HS-27A (cell line): ENCODE results near the gene TMEM106A.
"Not testable (repeated sequence)": the region's sequence is repeated elsewhere in the genome, so short reads cannot be mapped to it uniquely, and the experiment has no call there.

ENCODE experiments used
- DNase-seq: peaks from one replicate; pipeline ENCODE4 v3.0.0-alpha.2; 2012; ENCODE audit warnings: low read depth, missing footprints

The TMEM106A gene

DNA sequence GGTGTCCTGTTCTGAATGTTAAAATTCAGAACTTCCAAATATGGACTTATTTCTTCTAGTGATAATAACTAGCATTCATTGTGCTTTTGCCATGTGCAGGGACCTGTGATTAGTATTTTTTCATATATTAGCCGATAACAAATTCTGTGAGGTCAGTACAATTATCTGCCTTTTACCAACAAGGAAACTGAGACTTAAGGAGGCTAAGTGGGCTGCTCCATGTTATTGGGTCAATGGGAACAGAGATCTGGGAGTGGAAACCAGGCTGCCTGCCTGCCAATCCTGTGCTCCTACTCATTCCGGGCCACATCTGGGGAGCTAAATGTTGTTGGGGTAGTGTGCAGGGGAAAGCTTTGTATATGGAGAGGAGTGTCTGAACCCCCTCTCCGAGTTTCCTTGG is 3.7 kb downstream of the TMEM106A start:
- DNase-seq = no peak

DNA sequence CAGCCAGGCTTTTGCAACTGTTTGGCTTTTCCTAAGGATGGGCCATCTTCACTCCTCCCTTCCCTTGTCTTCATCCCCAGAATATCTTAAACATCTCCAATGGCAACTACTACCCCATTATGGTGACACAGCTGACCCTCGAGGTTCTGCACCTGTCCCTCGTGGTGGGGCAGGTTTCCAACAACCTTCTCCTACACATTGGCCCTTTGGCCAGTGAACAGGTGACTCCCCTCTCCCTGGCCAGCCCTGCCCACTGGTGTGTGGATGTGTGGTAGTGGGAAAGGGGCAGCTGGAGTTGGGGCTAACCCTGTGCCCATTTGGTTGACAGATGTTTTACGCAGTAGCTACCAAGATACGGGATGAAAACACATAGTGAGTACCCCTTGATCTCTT is 4.7 kb downstream of the TMEM106A start:
- DNase-seq = no peak

DNA sequence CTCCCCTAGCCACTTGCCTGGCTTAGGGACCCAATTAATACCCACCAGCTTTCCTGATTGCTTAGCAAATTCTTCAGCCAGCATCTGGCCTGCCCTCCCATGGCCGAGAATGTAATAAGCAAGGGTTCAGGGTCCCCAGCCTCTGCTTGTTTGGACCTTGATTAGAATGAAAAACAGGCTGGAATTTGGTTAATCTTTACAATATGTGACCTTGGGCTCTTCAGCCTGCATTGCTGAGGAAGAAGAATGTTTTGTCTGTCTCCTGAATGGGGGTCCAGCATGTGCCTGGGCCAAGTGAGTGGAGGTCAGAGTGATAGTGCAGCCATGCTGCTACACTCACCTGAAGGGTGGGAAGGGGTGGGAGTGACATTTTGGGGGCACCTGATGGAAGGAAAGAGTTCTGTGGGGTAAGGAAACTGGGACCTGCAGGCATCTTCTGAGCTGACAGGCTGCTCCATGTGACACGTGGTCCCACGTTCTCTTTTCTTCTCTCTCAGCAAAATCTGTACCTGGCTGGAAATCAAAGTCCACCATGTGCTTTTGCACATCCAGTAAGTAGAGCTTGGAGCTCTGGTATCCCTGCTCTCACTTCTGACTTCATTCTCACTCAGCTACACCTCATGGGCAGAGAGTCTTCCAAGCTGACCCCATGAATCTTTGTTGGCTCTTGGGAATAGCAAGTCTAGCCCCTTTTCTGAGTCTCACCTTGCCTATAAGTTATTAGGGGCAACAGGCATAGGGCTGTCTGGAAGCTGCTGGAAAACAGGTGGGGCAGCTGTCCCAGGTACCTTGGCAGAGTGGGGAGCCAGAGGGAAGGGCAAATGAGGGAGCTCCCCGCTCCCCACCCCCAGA is 5.3 kb downstream of the TMEM106A start:
- no peak for DNase-seq

DNA sequence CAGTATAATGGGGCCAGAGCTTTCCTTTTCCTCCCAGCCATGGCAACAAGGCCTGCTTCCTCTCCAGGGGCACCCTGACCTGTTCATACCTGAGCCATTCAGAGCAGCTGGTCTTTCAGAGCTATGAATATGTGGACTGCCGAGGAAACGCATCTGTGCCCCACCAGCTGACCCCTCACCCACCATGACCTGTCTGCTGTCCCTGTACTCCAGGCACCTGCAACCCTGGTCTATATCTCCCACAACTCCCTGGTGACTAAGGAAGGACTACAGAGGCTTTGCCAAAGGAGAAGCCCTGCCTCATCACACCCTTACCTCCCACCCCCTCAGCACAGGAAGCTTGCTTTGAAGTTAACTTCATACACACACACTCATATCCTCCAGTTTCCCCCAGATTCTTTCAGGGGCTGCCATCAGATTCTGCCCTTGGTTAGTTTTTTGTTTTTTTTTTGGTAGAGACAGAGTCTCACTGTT is 6.0 kb downstream of the TMEM106A start:
- no peak for DNase-seq

DNA sequence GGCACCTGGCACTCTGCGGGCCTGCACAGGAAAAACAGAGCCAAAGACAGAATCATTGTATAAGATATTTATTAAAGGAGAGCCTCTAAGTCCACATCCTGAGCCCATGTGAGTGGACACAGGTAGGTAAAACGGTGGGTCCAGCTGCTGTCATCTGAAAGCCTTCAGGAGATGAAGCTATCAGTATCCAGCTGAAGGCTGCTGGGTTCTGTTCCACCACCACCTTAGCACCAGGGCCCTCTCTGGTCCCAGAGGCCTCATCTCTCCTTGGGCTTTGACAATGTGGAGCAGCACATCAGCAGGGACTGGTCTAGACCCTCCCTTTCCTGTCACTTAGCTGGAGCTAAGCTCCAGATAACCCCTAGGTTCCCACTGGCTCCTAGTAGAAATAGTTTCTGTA is 7.3 kb downstream of the TMEM106A start:
- no peak for DNase-seq

- no peak for DNase-seq
Measured at GRCh38 chr17:43219746-43220380, 8.2 kb downstream of the TMEM106A start.

DNA sequence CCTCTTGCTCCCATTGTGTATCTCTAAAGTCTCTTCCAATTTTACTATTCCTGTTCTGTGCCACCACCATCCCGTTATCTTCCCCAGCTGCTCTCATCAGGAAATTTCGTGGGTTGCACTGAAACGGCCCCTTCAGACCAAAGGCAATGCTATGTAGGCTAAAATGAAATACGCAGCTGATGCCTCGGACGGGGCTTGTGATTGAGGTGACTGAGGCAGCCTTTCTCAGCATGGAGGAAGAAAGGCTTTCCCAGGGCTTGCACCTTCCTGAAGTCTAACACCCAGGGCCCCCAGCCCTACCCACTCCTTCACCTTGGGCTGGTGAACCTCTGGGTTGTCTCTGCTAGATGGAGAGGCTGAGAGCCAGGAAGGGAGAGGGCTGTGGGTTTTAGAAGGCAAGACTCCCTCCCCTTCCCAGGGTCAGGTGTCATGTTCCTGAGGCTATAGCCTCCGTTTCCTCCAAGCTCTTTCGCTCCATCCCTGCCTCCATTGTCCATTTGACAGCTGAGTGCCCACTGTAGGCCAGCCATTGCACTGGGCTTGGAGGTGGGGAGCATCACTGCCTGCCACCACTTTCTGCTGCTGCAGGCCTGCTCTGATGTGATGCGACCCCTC is 8.9 kb downstream of the TMEM106A start:
- no peak for DNase-seq

DNA sequence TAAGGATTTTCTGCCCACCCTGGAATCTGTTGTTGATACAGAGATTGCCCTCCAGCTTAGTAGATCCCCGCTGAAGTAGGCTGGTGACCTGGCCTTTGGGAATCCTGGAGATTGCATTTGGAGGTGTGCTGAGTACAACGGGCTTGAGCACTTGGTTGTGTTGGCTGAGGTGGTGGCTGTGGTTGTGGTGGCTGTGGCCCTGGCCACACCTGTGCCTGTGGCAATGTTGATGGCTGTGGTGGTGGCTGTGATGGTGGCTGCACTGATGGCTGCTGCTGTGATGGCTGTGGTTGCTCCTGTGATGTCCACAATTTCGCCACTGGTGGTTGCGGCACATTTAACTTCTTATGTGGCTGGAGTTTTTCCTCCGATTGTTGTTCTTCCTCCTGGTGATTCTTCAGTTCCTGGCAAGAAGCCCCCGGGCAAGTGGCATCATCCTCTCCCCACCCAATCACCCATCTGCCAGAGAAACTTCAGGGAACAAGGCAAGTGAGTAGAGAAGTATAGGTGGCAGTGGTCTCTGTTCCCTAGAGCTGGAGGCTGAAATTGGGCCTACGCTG is 12.6 kb downstream of the TMEM106A start:
- no peak for DNase-seq

DNA sequence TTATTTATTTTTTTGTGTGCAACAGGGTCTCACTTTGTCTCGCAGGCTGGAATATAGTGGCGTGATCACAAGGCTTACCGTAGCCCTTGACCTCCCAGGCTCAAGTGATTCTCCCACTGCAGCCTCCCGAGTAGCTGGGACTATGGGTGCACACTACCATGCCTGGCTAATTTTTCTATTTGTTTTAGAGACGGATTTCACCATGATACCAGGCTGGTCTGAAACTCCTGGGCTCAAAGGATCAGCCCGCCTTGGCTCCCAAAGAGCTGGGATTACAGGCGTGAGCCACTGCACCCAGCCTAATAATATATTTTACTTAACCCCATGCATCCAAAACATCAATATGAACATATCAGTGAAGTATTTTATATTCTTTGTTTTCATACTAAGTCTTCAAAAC is 14.7 kb downstream of the TMEM106A start:
- no peak for DNase-seq

DNA sequence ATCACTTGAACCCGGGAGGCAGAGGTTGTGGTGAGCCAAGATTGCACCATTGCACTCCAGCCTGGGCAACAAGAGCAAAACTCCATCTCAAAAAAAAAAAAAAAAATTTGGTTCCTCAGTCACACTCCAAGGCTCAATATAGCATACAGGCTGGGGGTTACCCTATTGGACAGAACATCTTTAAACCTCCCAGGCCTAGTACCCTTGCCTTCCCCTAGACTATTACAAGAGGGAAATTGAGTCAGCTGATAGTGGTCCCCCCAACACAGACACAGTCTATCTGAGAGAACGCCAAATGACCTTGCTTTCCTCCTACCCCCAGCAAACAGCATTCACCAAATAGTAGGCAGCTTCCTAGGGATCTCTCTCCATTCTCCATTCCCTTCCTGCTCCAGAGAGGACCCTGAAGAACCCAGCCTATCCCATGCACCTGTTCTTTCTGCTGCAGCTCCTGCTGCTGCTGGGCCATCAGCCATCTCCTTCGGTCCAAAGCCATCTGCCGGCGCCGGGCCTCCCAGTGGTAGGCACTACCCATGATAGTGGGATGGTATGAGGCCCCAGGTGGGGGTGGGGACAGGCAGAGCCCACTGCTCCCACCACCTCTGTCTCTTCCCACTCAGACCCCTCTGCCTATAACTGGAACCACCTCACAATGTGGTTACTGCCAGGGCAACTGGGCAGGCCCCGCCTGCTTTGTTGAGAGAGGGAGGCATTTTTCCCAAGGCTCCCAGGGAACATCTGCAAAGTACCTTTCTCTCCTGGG is 16.5 kb downstream of the TMEM106A start, which contains the start of gene CCDC200:
Gene CCDC200, minus strand, starts transcription at position 604 of the 763 bp plus-strand sequence. Its CDS starts 69 bp downstream, at position 535.
- DNase-seq = not testable (repeated sequence)

DNA sequence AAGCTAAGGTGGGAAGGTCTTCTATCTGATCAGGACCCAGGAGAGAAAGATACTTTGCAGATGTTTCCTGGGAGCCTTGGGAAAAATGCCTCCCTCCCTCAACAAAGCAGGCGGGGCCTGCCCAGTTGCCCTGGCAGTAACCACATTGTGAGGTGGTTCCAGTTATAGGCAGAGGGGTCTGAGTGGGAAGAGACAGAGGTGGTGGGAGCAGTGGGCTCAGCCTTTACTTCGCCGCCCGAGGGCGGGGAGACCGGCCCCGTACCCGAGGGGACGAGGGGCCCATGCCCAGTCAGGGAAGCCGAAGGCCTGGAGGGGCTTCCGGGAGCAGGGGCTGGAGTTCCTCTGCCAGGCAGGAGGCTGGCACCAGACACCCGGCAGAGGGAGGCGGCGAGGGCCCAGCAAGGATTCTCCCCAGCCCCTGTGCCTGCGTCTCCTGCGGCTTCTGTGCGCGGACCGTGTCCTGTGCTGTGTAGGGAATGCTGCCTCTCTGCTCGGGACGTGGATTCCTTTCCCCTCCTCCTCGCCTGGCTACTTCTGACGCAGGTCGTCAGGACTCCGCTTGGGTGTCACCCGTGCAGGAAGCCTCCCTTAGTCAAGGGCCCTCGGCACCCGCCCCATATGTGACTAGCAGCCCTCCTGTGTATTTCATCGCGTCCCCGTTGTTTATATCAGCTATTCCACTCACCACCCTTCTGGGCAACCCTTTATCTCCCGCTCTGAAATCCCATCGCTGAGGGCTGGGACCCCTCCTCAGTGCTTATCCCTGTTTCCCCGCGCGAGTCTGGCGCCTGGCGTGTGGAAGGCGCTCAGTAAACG is 19.7 kb downstream of the TMEM106A start:
- DNase-seq = not testable (repeated sequence)

GRCh38 chr17:43232021-43232699 is 20.5 kb downstream of the TMEM106A start:
- not testable (repeated sequence) for DNase-seq

- not testable (repeated sequence) for DNase-seq
Measured at GRCh38 chr17:43233263-43233662, 21.6 kb downstream of the TMEM106A start.

GRCh38 chr17:43233877-43234276 is 22.2 kb downstream of the TMEM106A start, which contains the start of gene RNU2-1:
RNU2-1 (minus strand) TSS chr17:43233977.
- DNase-seq = not testable (repeated sequence)

- DNase-seq = not testable (repeated sequence)
Measured at GRCh38 chr17:43239597-43239996, 27.9 kb downstream of the TMEM106A start.

GRCh38 chr17:43240596-43241352 is 29.1 kb downstream of the TMEM106A start:
- not testable (repeated sequence) for DNase-seq

- not testable (repeated sequence) for DNase-seq
Measured at GRCh38 chr17:43246456-43246855, 34.8 kb downstream of the TMEM106A start.
